Karpas-422 (cell line): ENCODE data around the gene ATP2C2. TPM values are rescaled to one million over a fixed set of nuclear protein-coding genes. Genes with fewer than 3 reads are reported as not detected.

Experiments
- DNase-seq: peaks from one replicate; pipeline ENCODE4 v3.0.0-alpha.2; 2015
- H2AFZ ChIP-seq: fragments of 200-600 bp; sonication (generic); 2 replicates; pipeline ENCODE4 v1.6.1; 2014; ENCODE audit warnings: antibody characterized with exemption, low read length, mixed read lengths
- H3K27ac ChIP-seq: fragments of 200-600 bp; sonication (generic); 2 replicates; pipeline ENCODE4 v1.5.1; 2014; ENCODE audit warnings: mild to moderate bottlenecking, low read length, moderate library complexity
- H3K27me3 ChIP-seq: fragments of 200-600 bp; sonication (generic); 2 replicates; pipeline ENCODE4 v1.6.1; 2014; ENCODE audit warnings: low read length, mixed read lengths
- H3K36me3 ChIP-seq: fragments of 200-600 bp; sonication (generic); 2 replicates; pipeline ENCODE4 v1.6.1; 2014; ENCODE audit warnings: low read length, mixed read lengths; ENCODE audit not compliant: insufficient read depth
- H3K4me1 ChIP-seq: fragments of 200-600 bp; sonication (generic); 2 replicates; pipeline ENCODE4 v1.6.1; 2014; ENCODE audit warnings: mild to moderate bottlenecking, low read length, mixed read lengths
- H3K4me2 ChIP-seq: fragments of 200-600 bp; sonication (generic); 2 replicates; pipeline ENCODE4 v1.6.1; 2014; ENCODE audit warnings: low read length, low read depth, mild to moderate bottlenecking; ENCODE audit not compliant: poor library complexity, severe bottlenecking
- H3K4me3 ChIP-seq: fragments of 200-600 bp; sonication (generic); 2 replicates; pipeline ENCODE4 v1.5.1; 2014; ENCODE audit warnings: mild to moderate bottlenecking, antibody characterized with exemption, low read length, mixed read lengths
- H3K79me2 ChIP-seq: fragments of 200-600 bp; sonication (generic); 2 replicates; pipeline ENCODE4 v1.6.1; 2014; ENCODE audit warnings: mild to moderate bottlenecking, low read length, mixed read lengths
- H3K9ac ChIP-seq: fragments of 200-600 bp; sonication (generic); 2 replicates; pipeline ENCODE4 v1.6.0; 2014; ENCODE audit warnings: low read length
- H3K9me2 ChIP-seq: fragments of 200-600 bp; sonication (generic), shearing (Covaris generic); replicated peaks from 2 replicates; pipeline ENCODE4 v1.6.0; 2014; ENCODE audit warnings: mild to moderate bottlenecking, low read length, moderate library complexity; ENCODE audit not compliant: insufficient read depth
- H3K9me3 ChIP-seq: fragments of 300-700, 200-600 bp; sonication (generic); 2 replicates; pipeline ENCODE4 v1.6.1; 2014; ENCODE audit warnings: low read length, mixed read lengths
- H4K20me1 ChIP-seq: fragments of 200-600 bp; sonication (generic); 2 replicates; pipeline ENCODE4 v1.6.1; 2014; ENCODE audit warnings: mild to moderate bottlenecking, antibody characterized with exemption, low read length, low read depth; ENCODE audit not compliant: insufficient read depth
- total RNA-seq: library from RNA; depleted of rRNA; stranded (reverse); fragments of >200 nt; shearing (Covaris generic); gene quantifications from 2 replicates; pipeline ENCODE4 v1.2.3, GENCODE V29; 2014; ENCODE audit warnings: low replicate concordance

Gene ATP2C2
- total RNA-seq, 1 experiment from 2014 or later: not detected

DNA sequence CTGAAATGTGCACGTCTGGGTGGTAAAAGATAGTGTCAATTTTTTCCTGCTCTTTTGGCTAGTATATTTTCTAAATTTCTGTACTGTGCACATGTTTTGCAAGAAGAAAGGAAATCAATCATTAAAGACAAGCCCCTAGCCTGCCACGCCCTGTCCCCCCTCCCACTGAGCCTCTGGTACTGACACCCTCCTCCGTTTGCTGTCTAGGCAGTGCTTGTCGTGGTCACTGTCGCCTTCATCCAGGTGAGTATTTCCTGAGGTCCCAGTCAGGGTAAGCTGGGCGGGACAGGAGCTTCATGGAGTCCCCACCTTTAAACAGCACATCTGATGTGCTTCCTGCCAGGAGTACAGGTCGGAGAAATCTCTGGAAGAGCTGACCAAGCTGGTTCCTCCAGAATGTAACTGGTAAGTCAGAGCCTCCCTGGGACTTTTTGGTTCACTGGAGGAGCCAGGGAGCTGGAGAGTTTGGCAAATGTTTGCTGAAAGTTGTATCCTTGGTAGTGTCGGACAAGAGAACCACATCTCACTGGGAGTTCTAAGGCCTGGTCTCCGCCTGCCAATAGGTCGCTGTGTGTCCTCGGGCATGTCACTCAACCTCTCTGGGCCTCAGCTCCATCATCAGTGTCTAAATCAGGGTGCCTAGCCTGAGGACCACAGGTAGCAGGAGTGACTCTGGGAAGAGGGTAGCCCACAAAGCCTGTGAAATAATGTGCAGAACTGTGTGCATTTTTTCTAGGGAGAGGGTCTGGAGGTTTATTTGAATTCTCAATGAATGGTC is 42.2 kb downstream of the ATP2C2 start:
- Histone ChIP-seq H4K20me1 (no peaks in the 10 kb centered on the region; the same call in 1 of the 2 replicates), H3K4me3 (no peak overlapping the region), H3K36me3 (no peaks in the 10 kb centered on the region), H2AFZ (no peak overlapping the region), H3K79me2 (no peaks in the 10 kb centered on the region), H3K27me3 (no peaks in the 10 kb centered on the region), H3K4me2 (no peak overlapping the region), H3K9ac (no peak overlapping the region), H3K9me2 (no peaks in the 10 kb centered on the region), H3K9me3 (no peaks in the 10 kb centered on the region), H3K4me1 (no peaks in the 10 kb centered on the region), H3K27ac (no peak overlapping the region)
- no peak for DNase-seq

DNA sequence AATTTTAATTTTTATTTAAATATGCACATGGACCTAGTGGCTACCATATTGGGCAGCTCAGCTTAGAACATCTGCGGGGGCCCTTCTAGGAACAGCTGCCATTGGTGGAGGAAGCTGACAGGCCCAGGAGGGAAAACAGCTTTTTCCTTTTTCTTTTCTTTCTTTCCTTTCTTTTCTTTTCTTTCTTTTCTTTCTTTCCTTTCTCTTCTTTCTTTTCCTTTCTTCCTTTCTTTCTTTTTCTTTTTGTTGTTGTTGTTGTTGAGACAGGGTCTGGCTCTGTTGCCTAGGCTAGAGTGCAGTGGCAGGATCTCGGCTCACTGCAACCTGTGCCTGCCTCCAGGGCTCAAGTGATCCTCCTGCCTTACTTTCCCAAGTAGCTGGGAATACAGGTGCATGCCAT is 43.4 kb downstream of the ATP2C2 start:
- Histone ChIP-seq H3K9me2 (no peaks in the 10 kb centered on the region), H3K27ac (no peak overlapping the region), H3K36me3 (no peaks in the 10 kb centered on the region), H2AFZ (no peak overlapping the region), H3K9me3 (no peaks in the 10 kb centered on the region), H3K79me2 (no peaks in the 10 kb centered on the region), H3K9ac (no peak overlapping the region), H3K27me3 (no peaks in the 10 kb centered on the region), H3K4me2 (no peak overlapping the region), H3K4me1 (no peaks in the 10 kb centered on the region), H3K4me3 (no peak overlapping the region), H4K20me1 (no peaks in the 10 kb centered on the region; the same call in 1 of the 2 replicates)
- DNase-seq: no peak

DNA sequence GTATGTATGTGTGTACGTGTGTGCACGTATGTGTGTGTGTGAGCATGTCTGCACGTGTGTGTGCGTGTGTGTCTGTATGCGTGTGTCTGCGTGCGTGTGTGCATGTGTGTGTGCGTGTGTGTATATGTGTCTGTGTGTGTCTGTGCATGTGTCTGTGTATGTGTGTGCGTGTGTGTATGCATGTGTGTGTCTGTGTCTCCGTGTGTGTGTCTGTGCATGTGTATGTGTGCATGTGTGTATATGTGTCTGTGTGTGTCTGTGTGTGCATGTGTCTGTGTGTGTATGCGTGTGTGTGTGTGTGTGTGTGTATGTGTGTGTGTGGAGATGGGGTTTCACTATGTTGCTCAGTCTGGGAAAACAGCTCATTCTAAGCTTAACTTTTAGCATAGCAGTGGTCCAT is 43.9 kb downstream of the ATP2C2 start:
- Histone ChIP-seq H3K9me3 (no peaks in the 10 kb centered on the region), H2AFZ (no peak overlapping the region), H3K9ac (no peak overlapping the region), H4K20me1 (no peaks in the 10 kb centered on the region; the same call in 1 of the 2 replicates), H3K27ac (no peak overlapping the region), H3K4me1 (no peaks in the 10 kb centered on the region), H3K79me2 (no peaks in the 10 kb centered on the region), H3K27me3 (no peaks in the 10 kb centered on the region), H3K4me2 (no peak overlapping the region), H3K4me3 (no peak overlapping the region), H3K9me2 (no peaks in the 10 kb centered on the region), H3K36me3 (no peaks in the 10 kb centered on the region)
- DNase-seq: no peak

DNA sequence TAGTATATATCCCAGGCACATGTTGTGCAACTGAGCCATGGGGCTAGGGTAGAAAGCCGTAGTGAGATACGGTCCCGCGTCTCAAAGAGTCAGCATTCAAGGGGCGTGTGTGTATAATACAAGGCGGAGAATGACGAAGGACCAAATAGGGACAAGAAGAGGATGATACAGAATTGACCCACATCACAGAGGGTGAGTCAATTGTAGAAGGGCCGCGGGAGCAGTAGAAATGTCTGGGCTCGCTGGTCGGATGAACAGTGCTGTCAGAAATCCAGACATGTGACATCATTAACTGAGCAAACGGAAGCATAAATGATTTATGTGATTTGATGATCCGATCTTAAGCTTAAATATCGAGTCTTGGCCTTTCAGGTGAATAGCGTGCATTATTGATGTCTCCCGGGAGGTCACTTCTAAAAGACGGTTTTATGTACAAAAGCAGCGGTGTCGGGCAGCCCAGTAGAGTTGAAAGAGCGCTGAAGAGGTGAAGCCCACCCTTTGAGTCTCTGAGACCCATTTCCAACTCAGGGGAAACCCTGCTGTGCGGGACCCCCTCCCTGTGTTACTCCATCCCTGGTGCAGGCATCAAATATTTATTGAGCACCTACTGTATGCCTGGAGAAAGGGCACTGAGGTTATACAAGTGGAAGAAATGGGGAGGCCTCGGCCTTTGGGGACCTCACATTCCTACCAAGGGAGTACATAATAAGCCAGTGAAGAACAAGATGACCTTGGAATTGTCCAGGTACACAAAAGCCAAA is 45.1 kb downstream of the ATP2C2 start:
- no peak overlapping the region for H2AFZ ChIP-seq
- H3K9ac ChIP-seq: no peak overlapping the region
- H3K9me2 ChIP-seq: no peaks in the 10 kb centered on the region

DNA sequence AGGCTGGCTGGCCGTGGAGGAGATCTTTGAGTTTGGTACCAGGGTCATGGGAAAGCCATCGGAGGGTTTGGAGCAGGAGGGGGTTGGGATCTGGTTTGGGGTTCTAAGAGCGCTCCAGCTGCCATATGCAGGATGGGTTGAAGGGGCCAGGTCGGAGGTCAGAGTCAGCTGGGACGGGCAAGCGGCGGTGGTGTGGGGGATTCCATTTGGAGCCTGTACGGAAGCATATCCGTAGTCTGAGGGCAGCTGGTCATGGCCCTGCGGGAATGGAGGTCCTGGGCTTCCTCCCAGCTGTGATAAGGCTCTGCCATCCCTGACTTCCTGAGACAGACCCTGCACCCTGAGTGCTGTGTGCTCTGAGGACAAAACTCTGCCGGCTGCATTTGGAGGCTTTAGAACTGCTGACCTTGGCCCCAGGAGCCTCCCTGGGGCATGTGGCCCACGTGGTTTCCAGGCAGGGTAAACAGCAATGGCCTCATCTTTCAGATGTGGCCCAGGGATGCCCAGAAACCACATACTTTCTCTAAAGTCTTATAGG is 46.5 kb downstream of the ATP2C2 start:
- Histone ChIP-seq H3K27me3 (no peaks in the 10 kb centered on the region), H3K4me1 (no peaks in the 10 kb centered on the region), H3K79me2 (no peaks in the 10 kb centered on the region), H3K9me2 (no peaks in the 10 kb centered on the region), H3K27ac (no peak overlapping the region), H3K9me3 (no peaks in the 10 kb centered on the region), H3K4me2 (no peak overlapping the region), H3K9ac (no peak overlapping the region), H3K36me3 (no peaks in the 10 kb centered on the region), H2AFZ (no peak overlapping the region), H4K20me1 (no peaks in the 10 kb centered on the region; the same call in 1 of the 2 replicates), H3K4me3 (no peak overlapping the region)
- no peak for DNase-seq

More for the DNA sequence above, 45.1 kb downstream of the ATP2C2 start:
- no peaks in the 10 kb centered on the region; the same call in 1 of the 2 replicates for H4K20me1 ChIP-seq
- H3K27ac ChIP-seq: no peak overlapping the region
- no peak for DNase-seq
- H3K4me3 ChIP-seq: no peak overlapping the region
- no peaks in the 10 kb centered on the region for H3K4me1 ChIP-seq
- no peaks in the 10 kb centered on the region for H3K36me3 ChIP-seq
- H3K4me2 ChIP-seq: no peak overlapping the region
- H3K79me2 ChIP-seq: no peaks in the 10 kb centered on the region
- no peaks in the 10 kb centered on the region for H3K9me3 ChIP-seq
- no peaks in the 10 kb centered on the region for H3K27me3 ChIP-seq

- H3K27me3 ChIP-seq: no peaks in the 10 kb centered on the region
- H3K9me2 ChIP-seq: no peaks in the 10 kb centered on the region
- DNase-seq: no peak
- H3K79me2 ChIP-seq: no peaks in the 10 kb centered on the region
- H3K9ac ChIP-seq: no peak overlapping the region
- no peak overlapping the region for H3K4me3 ChIP-seq
- no peaks in the 10 kb centered on the region; the same call in 1 of the 2 replicates for H4K20me1 ChIP-seq
- H3K9me3 ChIP-seq: no peaks in the 10 kb centered on the region
- no peaks in the 10 kb centered on the region for H3K36me3 ChIP-seq
- H3K27ac ChIP-seq: no peak overlapping the region
- no peaks in the 10 kb centered on the region for H3K4me1 ChIP-seq
- H2AFZ ChIP-seq: no peak overlapping the region
- H3K4me2 ChIP-seq: no peak overlapping the region
Measured at GRCh38 chr16:84416407-84417321, 48.3 kb downstream of the ATP2C2 start.

DNA sequence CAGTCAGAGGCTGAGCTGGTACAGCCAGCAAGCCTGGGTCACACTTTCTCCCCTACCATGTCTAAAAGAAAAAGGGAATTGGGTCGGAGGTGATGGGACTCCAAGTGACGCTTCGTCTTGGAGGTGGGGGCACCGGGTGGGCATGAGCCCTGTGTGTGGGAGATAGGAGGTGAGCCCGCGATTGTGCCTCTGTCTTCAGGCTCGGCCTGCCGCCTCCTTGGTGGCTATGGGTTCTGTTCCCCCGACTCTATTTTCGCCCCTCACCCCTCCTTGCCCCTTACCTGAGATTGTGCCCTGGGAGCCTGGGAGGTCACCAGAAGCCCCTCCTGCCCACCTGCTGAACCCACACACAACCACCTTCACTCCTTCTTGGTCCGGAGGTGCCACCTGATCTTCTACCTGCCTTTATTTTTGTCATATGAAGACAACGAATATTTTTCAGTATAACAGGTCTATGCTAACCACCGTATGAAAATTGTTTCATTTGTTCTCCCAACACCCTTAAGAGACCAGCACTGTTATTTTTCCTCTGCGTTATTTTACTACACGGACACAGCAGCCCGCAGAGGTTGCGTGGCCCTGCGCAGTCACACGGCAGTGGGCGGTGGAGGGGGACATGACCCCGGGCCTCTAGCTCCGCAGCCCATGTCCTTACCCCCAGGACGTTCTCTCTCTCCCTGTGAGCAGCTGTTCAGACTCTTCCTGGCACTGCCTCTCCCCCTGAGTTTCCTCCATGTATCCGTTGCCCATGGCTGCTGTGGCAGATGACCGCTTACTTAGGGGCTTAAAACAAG is 49.9 kb downstream of the ATP2C2 start:
- Histone ChIP-seq H3K27ac (no peak overlapping the region), H3K9ac (no peak overlapping the region), H3K9me2 (no peaks in the 10 kb centered on the region), H3K27me3 (no peaks in the 10 kb centered on the region), H3K9me3 (peaks cover under 1% of the 10 kb centered on the region; the same call in 1 of the 2 replicates), H3K4me2 (no peak overlapping the region), H3K4me3 (no peak overlapping the region), H3K79me2 (no peaks in the 10 kb centered on the region), H2AFZ (no peak overlapping the region), H3K36me3 (no peaks in the 10 kb centered on the region), H3K4me1 (no peaks in the 10 kb centered on the region), H4K20me1 (no peaks in the 10 kb centered on the region; the same call in 1 of the 2 replicates)
- no peak for DNase-seq
